A549 treated with GW870086 at 1 μM for 4 hours (cell line): Measurements from ENCODE around the gene CIB4. TPM values are rescaled to one million over a fixed set of nuclear protein-coding genes. Genes with fewer than 3 reads are reported as not detected.

ENCODE experiments used
- total RNA-seq: library from RNA; stranded (reverse); fragments of 200-300 nt; extraction: Qiagen RNA extraction; gene quantifications from 5 replicates; pipeline ENCODE4 v1.2.3, GENCODE V29; 2022; ENCODE audit warnings: low read depth

Gene CIB4
- 0.40 to 0.50 TPM in 2 of 5 replicates, not detected in the others for total RNA-seq

GRCh38 chr2:26640781-26641564 is at the start of gene CIB4:
Gene CIB4 (minus strand): TSS chr2:26641366. CDS start chr2:26641314, 52 bp downstream.

Other genes starting within 250 kb of the CIB4 start
- 0.19 to 0.45 TPM (median 0.30 TPM) in 5 replicates for gene DRC1, start 239.4 kb downstream of the CIB4 start, total RNA-seq
- 0.10 to 0.24 TPM (median 0.16 TPM) in 5 replicates for gene OTOF, start 163.2 kb downstream of the CIB4 start, total RNA-seq
- 0.46 to 1.2 TPM (median 0.68 TPM) in 5 replicates for gene KCNK3, start 51.4 kb upstream of the CIB4 start, total RNA-seq
- gene SLC35F6, start 122.9 kb upstream of the CIB4 start, total RNA-seq = 33.9 to 40.9 TPM (median 38.7 TPM) in 5 replicates
- gene CENPA, start 144.7 kb upstream of the CIB4 start, total RNA-seq = 39.4 to 55.7 TPM (median 51.1 TPM) in 5 replicates
- 2.9 to 5.5 TPM (median 4.7 TPM) in 5 replicates for gene DPYSL5, start 206.8 kb upstream of the CIB4 start, total RNA-seq